Panc1 (cell line): Measurements from ENCODE around the gene CKAP2L. TPM values are rescaled to one million over a fixed set of nuclear protein-coding genes. Genes with fewer than 3 reads are reported as not detected.

ENCODE experiments used
- ATAC-seq: fragments of 200-7000 bp; cut with Tn5 transposase; 2 replicates; pipeline ENCODE4 v1.9.1; 2020; ENCODE audit warnings: mild to moderate bottlenecking, moderate library complexity
- BruUV-seq: library from RNA; stranded (reverse); fragments of 400-500 nt; replicated peaks from 2 replicates; lab custom pipeline; 2021; lab: Mats Ljungman, UMichigan
- CTCF ChIA-PET: fragments of 300-600 bp; sonication (Branson Sonifier 250); formaldehyde crosslinking; loops from one replicate; lab custom pipeline; 2022; ENCODE audit warnings: antibody characterized with exemption; lab: Charles Lee
- POLR2A ChIA-PET: fragments of 300-600 bp; sonication (Branson Sonifier 250); formaldehyde crosslinking; loops from one replicate; lab custom pipeline; 2022; ENCODE audit warnings: antibody characterized with exemption; lab: Charles Lee
- DNase-seq: peaks from one replicate; pipeline ENCODE4 v3.0.0-alpha.2; 2010; ENCODE audit warnings: low read depth, low spot score
- H3K27ac ChIP-seq: 2 replicates; pipeline ENCODE4 v1.5.1; 2011; ENCODE audit warnings: mild to moderate bottlenecking, low read length, inconsistent platforms
- H3K27me3 ChIP-seq: fragments of 200-500 bp; sonication (Bioruptor generic); 2 replicates; pipeline ENCODE4 v1.6.0; 2014; ENCODE audit warnings: low read length, inconsistent platforms; ENCODE audit not compliant: control insufficient read depth, insufficient read depth
- H3K36me3 ChIP-seq: fragments of 200-500 bp; sonication (Bioruptor generic); 2 replicates; pipeline ENCODE4 v1.5.1; 2014; ENCODE audit warnings: inconsistent platforms, mild to moderate bottlenecking, low read length, moderate library complexity; ENCODE audit not compliant: control insufficient read depth, insufficient read depth
- H3K4me1 ChIP-seq: 2 replicates; pipeline ENCODE4 v1.5.1; 2011; ENCODE audit warnings: inconsistent platforms, mild to moderate bottlenecking, low read length, moderate library complexity; ENCODE audit not compliant: control insufficient read depth, insufficient read depth
- H3K4me3 ChIP-seq, 2 experiments: 2 replicates each; pipeline ENCODE4 v1.5.1; 2011 to 2012; ENCODE audit warnings: low read depth in 2 of 2, low read length in 2 of 2, mild to moderate bottlenecking in 2 of 2, inconsistent platforms in 1 of 2, moderate library complexity in 1 of 2
- H3K9me3 ChIP-seq: fragments of 200-500 bp; sonication (Bioruptor generic); 2 replicates; pipeline ENCODE4 v1.5.1; 2014; ENCODE audit warnings: low read depth, mild to moderate bottlenecking, inconsistent platforms, low read length, moderate library complexity; ENCODE audit not compliant: control insufficient read depth, insufficient read depth
- POLR2AphosphoS5 ChIP-seq: IDR thresholded peaks from 2 replicates; pipeline ENCODE4 v1.6.1; 2012; ENCODE audit warnings: mild to moderate bottlenecking, low read depth, low read length, moderate library complexity
- SIN3A ChIP-seq: IDR thresholded peaks from 2 replicates; pipeline ENCODE4 v1.6.1; 2012; ENCODE audit warnings: low read depth, mild to moderate bottlenecking, low read length, moderate library complexity, borderline replicate concordance; ENCODE audit not compliant: insufficient read depth
- TCF7L2 ChIP-seq: IDR thresholded peaks from 2 replicates; pipeline ENCODE4 v1.6.1; 2011; ENCODE audit warnings: mild to moderate bottlenecking, low read depth, low read length, inconsistent platforms
- in situ Hi-C: cut with HindIII; loops from 2 replicates; pipeline ENCODE4 v1.10.0; 2016; ENCODE audit warnings: low sequenced_read_pairs, low pct_unique_long_range_greater_than_20kb
- intact Hi-C: fragments of 100-400 bp; cut with micrococcal nuclease; formaldehyde crosslinking; loops from one replicate; pipeline ENCODE4 v1.10.0; 2022; ENCODE audit not compliant: unreplicated experiment
- total RNA-seq: library from RNA; stranded (reverse); gene quantifications from one replicate; pipeline ENCODE4 v1.2.1, GENCODE V29; 2021; ENCODE audit not compliant: unreplicated experiment
- TF ChIP-seq, protein P1 (sequence below): fragments of 450-650 bp; IDR thresholded peaks from 2 replicates; pipeline ENCODE4 v1.5.1; 2017; ENCODE audit warnings: mild to moderate bottlenecking
- TF ChIP-seq, protein P2 (sequence below), 2 experiments: IDR thresholded peaks; 2 replicates each; pipeline ENCODE4 v1.6.1; 2011 to 2012; ENCODE audit warnings: low read depth in 2 of 2, control low read depth in 1 of 2, low read length in 1 of 2, mild to moderate bottlenecking in 1 of 2, moderate library complexity in 1 of 2; ENCODE audit not compliant: insufficient read depth in 1 of 2

Gene CKAP2L
- total RNA-seq, 1 experiment from 2014 or later = 27.0 TPM

GRCh38 chr2:112756207-112756606 is 8.2 kb downstream of the CKAP2L start:
- POLR2A ChIA-PET = interaction anchor here (0.6 kb wide), 3 partner anchors 16 to 63 kb away, joined by 3 to 4 read pairs (median 4); no protein-coding TSS in a partner anchor
- CTCF ChIA-PET = no interaction called here
- TSS peak; percentile 46 for BruUV-seq

GRCh38 chr2:112755444-112755843 is 9.0 kb downstream of the CKAP2L start:
- CTCF ChIA-PET = no interaction called here
- ATAC-seq = no peak
- DNase-seq = no peak
- Histone ChIP-seq H3K36me3 (peaks cover 54% of the 10 kb centered on the region), H3K27ac (no peak overlapping the region), H3K9me3 (no peaks in the 10 kb centered on the region), H3K4me1 (no peaks in the 10 kb centered on the region; the same call in 1 of the 2 replicates), H3K4me3 (no peak overlapping the region), H3K27me3 (no peaks in the 10 kb centered on the region)
- in situ Hi-C loops (no loop called here), intact Hi-C loops (no loop called here)
- BruUV-seq = no TSS peak
- POLR2A ChIA-PET = interaction anchor here (0.6 kb wide), 4 partner anchors 17 to 786 kb away, joined by 3 to 4 read pairs (median 4); no protein-coding TSS in a partner anchor
- no peak for TF ChIP-seq TCF7L2
- TF ChIP-seq SIN3A = no peak
- TF ChIP-seq, protein P1, sequence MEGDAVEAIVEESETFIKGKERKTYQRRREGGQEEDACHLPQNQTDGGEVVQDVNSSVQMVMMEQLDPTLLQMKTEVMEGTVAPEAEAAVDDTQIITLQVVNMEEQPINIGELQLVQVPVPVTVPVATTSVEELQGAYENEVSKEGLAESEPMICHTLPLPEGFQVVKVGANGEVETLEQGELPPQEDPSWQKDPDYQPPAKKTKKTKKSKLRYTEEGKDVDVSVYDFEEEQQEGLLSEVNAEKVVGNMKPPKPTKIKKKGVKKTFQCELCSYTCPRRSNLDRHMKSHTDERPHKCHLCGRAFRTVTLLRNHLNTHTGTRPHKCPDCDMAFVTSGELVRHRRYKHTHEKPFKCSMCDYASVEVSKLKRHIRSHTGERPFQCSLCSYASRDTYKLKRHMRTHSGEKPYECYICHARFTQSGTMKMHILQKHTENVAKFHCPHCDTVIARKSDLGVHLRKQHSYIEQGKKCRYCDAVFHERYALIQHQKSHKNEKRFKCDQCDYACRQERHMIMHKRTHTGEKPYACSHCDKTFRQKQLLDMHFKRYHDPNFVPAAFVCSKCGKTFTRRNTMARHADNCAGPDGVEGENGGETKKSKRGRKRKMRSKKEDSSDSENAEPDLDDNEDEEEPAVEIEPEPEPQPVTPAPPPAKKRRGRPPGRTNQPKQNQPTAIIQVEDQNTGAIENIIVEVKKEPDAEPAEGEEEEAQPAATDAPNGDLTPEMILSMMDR = no peak
- TF ChIP-seq, protein P2, sequence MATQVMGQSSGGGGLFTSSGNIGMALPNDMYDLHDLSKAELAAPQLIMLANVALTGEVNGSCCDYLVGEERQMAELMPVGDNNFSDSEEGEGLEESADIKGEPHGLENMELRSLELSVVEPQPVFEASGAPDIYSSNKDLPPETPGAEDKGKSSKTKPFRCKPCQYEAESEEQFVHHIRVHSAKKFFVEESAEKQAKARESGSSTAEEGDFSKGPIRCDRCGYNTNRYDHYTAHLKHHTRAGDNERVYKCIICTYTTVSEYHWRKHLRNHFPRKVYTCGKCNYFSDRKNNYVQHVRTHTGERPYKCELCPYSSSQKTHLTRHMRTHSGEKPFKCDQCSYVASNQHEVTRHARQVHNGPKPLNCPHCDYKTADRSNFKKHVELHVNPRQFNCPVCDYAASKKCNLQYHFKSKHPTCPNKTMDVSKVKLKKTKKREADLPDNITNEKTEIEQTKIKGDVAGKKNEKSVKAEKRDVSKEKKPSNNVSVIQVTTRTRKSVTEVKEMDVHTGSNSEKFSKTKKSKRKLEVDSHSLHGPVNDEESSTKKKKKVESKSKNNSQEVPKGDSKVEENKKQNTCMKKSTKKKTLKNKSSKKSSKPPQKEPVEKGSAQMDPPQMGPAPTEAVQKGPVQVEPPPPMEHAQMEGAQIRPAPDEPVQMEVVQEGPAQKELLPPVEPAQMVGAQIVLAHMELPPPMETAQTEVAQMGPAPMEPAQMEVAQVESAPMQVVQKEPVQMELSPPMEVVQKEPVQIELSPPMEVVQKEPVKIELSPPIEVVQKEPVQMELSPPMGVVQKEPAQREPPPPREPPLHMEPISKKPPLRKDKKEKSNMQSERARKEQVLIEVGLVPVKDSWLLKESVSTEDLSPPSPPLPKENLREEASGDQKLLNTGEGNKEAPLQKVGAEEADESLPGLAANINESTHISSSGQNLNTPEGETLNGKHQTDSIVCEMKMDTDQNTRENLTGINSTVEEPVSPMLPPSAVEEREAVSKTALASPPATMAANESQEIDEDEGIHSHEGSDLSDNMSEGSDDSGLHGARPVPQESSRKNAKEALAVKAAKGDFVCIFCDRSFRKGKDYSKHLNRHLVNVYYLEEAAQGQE (IDR thresholded peaks at IDR 0.05; ENCODE audit: insufficient read depth in 1 of 2, low read depth in 2 of 2, low read length in 1 of 2) = no peak
- no peak for TF ChIP-seq POLR2AphosphoS5

More at GRCh38 chr2:112756207-112756606, 8.2 kb downstream of the CKAP2L start:
- H3K27me3 ChIP-seq = no peaks in the 10 kb centered on the region
- ATAC-seq (no peak), DNase-seq (no peak)
- intact Hi-C loops = no loop called here
- H3K4me3 ChIP-seq = no peak overlapping the region
- TF ChIP-seq, protein P1 = no peak
- TF ChIP-seq POLR2AphosphoS5 (no peak), SIN3A (no peak), TCF7L2 (no peak)
- TF ChIP-seq, protein P2 (IDR thresholded peaks at IDR 0.05; ENCODE audit: insufficient read depth in 1 of 2, low read depth in 2 of 2, low read length in 1 of 2) = no peak
- no peaks in the 10 kb centered on the region; the same call in 1 of the 2 replicates for H3K4me1 ChIP-seq
- H3K9me3 ChIP-seq = no peaks in the 10 kb centered on the region
- H3K36me3 ChIP-seq = peaks cover 52% of the 10 kb centered on the region
- H3K27ac ChIP-seq = no peak overlapping the region
- in situ Hi-C loops = no loop called here
